ENCODE results near the gene CTLA4. TPM values are rescaled to one million over a fixed set of nuclear protein-coding genes. Genes with fewer than 3 reads are reported as not detected.

Gene CTLA4
- polyA plus RNA-seq (ENCODE audit: insufficient read length in 10 of 10): 1 to 10 TPM in 1 of 10 donors, under 1 TPM in 8, not detected in 1; 0.14 to 1.7 (median 0.35) TPM
- long read RNA-seq, donor 1: 0 reads
- long read RNA-seq, donor 2: 0 reads
- long read RNA-seq, donor 3: 0 reads
- long read RNA-seq, donor 4: 0 reads
- long read RNA-seq, donor 5: 0 reads
- long read RNA-seq, donor 6: 0 reads
- long read RNA-seq, donor 7: 0 reads
- long read RNA-seq, donor 8: 0 reads
- long read RNA-seq, donor 9: 0 reads

- DNase-seq: no peak
Observed at GRCh38 chr2:203867561-203868200, at the start of gene CTLA4. Gene CTLA4, plus strand, starts transcription at chr2:203867771. Its CDS starts 172 bp downstream, at chr2:203867943.

GRCh38 chr2:203818656-203819055 lies 48.9 kb upstream of the CTLA4 start:
- no peak for DNase-seq

- DNase-seq: no peak
Observed at GRCh38 chr2:203819434-203820133, 48.0 kb upstream of the CTLA4 start.

- DNase-seq: no peak
Observed at GRCh38 chr2:203820969-203821368, 46.6 kb upstream of the CTLA4 start.

GRCh38 chr2:203822240-203822639 lies 45.3 kb upstream of the CTLA4 start:
- no peak for DNase-seq

- no peak for DNase-seq
Observed at GRCh38 chr2:203823173-203823572, 44.4 kb upstream of the CTLA4 start.

GRCh38 chr2:203824057-203824456 lies 43.5 kb upstream of the CTLA4 start:
- no peak for DNase-seq

GRCh38 chr2:203824603-203825002 lies 43.0 kb upstream of the CTLA4 start:
- DNase-seq: no peak

- no peak for DNase-seq
Observed at GRCh38 chr2:203826704-203827103, 40.9 kb upstream of the CTLA4 start.

GRCh38 chr2:203830304-203831055 lies 37.1 kb upstream of the CTLA4 start:
- no peak for DNase-seq

- no peak for DNase-seq
Observed at GRCh38 chr2:203835420-203835819, 32.2 kb upstream of the CTLA4 start.

GRCh38 chr2:203835892-203836800 lies 31.4 kb upstream of the CTLA4 start:
- DNase-seq: no peak

GRCh38 chr2:203840655-203841205 lies 26.8 kb upstream of the CTLA4 start:
- peak in 1 of 3 donors; percentile 18 for DNase-seq

- no peak for DNase-seq
Observed at GRCh38 chr2:203841654-203842053, 25.9 kb upstream of the CTLA4 start.

GRCh38 chr2:203842373-203842772 lies 25.2 kb upstream of the CTLA4 start:
- DNase-seq: no peak

GRCh38 chr2:203846490-203847105 lies 21.0 kb upstream of the CTLA4 start:
- peak in 1 of 3 donors; percentile 13 for DNase-seq

- DNase-seq: no peak
Observed at GRCh38 chr2:203849010-203849409, 18.6 kb upstream of the CTLA4 start.

GRCh38 chr2:203852760-203853159 lies 14.8 kb upstream of the CTLA4 start:
- DNase-seq: no peak

- DNase-seq: no peak
Observed at GRCh38 chr2:203853271-203853670, 14.3 kb upstream of the CTLA4 start.

GRCh38 chr2:203853722-203854121 lies 13.8 kb upstream of the CTLA4 start:
- DNase-seq: no peak

All from muscle of back (tissue), 13 donors.